Osteoblast (primary cell): ENCODE measurements around the gene INTS14. TPM values are rescaled to one million over a fixed set of nuclear protein-coding genes. Genes with fewer than 3 reads are reported as not detected.

Experiments used
- DNase-seq: peaks from one replicate; pipeline ENCODE4 v3.0.0; 2011; ENCODE audit warnings: low spot score, mixed read lengths; ENCODE audit not compliant: insufficient read length; ENCODE audit errors: missing footprints
- H2AFZ ChIP-seq: 2 replicates; pipeline ENCODE4 v1.6.0; 2011; ENCODE audit warnings: mild to moderate bottlenecking, low read length
- H3K27ac ChIP-seq: 2 replicates; pipeline ENCODE4 v1.5.1; 2011; ENCODE audit warnings: mild to moderate bottlenecking, low read depth, low read length, moderate library complexity
- H3K27me3 ChIP-seq: 2 replicates; pipeline ENCODE4 v1.6.0; 2012; ENCODE audit warnings: mild to moderate bottlenecking, control low read depth, inconsistent platforms, low read length, moderate library complexity; ENCODE audit not compliant: insufficient read depth
- H3K36me3 ChIP-seq: 2 replicates; pipeline ENCODE4 v1.5.1; 2011; ENCODE audit warnings: mild to moderate bottlenecking, low read length, control low read depth, moderate library complexity; ENCODE audit not compliant: insufficient read depth
- H3K4me1 ChIP-seq: 2 replicates; pipeline ENCODE4 v1.5.1; 2011; ENCODE audit warnings: mild to moderate bottlenecking, low read length, control low read depth, moderate library complexity; ENCODE audit not compliant: insufficient read depth
- H3K4me2 ChIP-seq: 2 replicates; pipeline ENCODE4 v1.6.0; 2011; ENCODE audit warnings: mild to moderate bottlenecking, low read length; ENCODE audit not compliant: insufficient read depth
- H3K4me3 ChIP-seq: fragments of 200-600 bp; sonication (generic); 3 replicates; pipeline ENCODE4 v1.5.1; 2012; ENCODE audit warnings: mild to moderate bottlenecking, low read length, inconsistent platforms; ENCODE audit not compliant: insufficient read depth
- H3K79me2 ChIP-seq: 2 replicates; pipeline ENCODE4 v1.6.0; 2012; ENCODE audit warnings: mild to moderate bottlenecking, low read length, control low read depth, inconsistent platforms; ENCODE audit not compliant: insufficient read depth
- H3K9me3 ChIP-seq: 2 replicates; pipeline ENCODE4 v1.5.1; 2011; ENCODE audit warnings: low read depth, low read length, control low read depth
- H4K20me1 ChIP-seq: 2 replicates; pipeline ENCODE4 v1.6.0; 2012; ENCODE audit warnings: mild to moderate bottlenecking, low read length, control low read depth; ENCODE audit not compliant: insufficient read depth
- CTCF ChIP-seq: IDR thresholded peaks from 2 replicates; pipeline ENCODE4 v1.5.1; 2011; ENCODE audit warnings: mild to moderate bottlenecking, low read depth, low read length, moderate library complexity; ENCODE audit errors: extremely low read depth
- total RNA-seq: library from RNA; depleted of rRNA; stranded (reverse); fragments of >200 nt; gene quantifications from 2 replicates; pipeline ENCODE4 v1.2.3, GENCODE V29; 2012

The INTS14 gene
- total RNA-seq, 1 donor: 31.5 TPM

GRCh38 chr15:65561934-65562333 lies 49.0 kb downstream of the INTS14 start:
- no peak for TF ChIP-seq CTCF
- no peak overlapping the region for H3K4me3 ChIP-seq
- peaks cover 22% of the 10 kb centered on the region for H3K36me3 ChIP-seq

GRCh38 chr15:65559941-65560340 lies 51.0 kb downstream of the INTS14 start:
- Histone ChIP-seq H3K27me3 (no peaks in the 10 kb centered on the region), H3K4me3 (no peak overlapping the region), H3K9me3 (no peaks in the 10 kb centered on the region), H3K4me1 (peaks cover 8% of the 10 kb centered on the region), H3K36me3 (peaks cover 15% of the 10 kb centered on the region), H4K20me1 (no peaks in the 10 kb centered on the region), H3K27ac (no peak overlapping the region), H2AFZ (no peak overlapping the region), H3K4me2 (no peak overlapping the region), H3K79me2 (no peaks in the 10 kb centered on the region)
- no peak for DNase-seq
- TF ChIP-seq CTCF: no peak

More at GRCh38 chr15:65561934-65562333, 49.0 kb downstream of the INTS14 start:
- no peak for DNase-seq
- Histone ChIP-seq H3K4me1 (peaks cover 8% of the 10 kb centered on the region), H3K27ac (no peak overlapping the region), H3K79me2 (no peaks in the 10 kb centered on the region), H2AFZ (no peak overlapping the region), H4K20me1 (no peaks in the 10 kb centered on the region), H3K9me3 (no peaks in the 10 kb centered on the region), H3K4me2 (no peak overlapping the region), H3K27me3 (no peaks in the 10 kb centered on the region)

- peak overlapping the region; percentile 50 for H3K27ac ChIP-seq
Observed at GRCh38 chr15:65558997-65559760, 51.8 kb downstream of the INTS14 start.

More at GRCh38 chr15:65558997-65559760, 51.8 kb downstream of the INTS14 start:
- no peaks in the 10 kb centered on the region for H3K9me3 ChIP-seq
- peaks cover 8% of the 10 kb centered on the region for H3K4me1 ChIP-seq
- H2AFZ ChIP-seq: no peak overlapping the region
- H3K4me3 ChIP-seq: no peak overlapping the region
- H3K36me3 ChIP-seq: peaks cover 14% of the 10 kb centered on the region
- H3K79me2 ChIP-seq: peaks cover under 1% of the 10 kb centered on the region
- no peaks in the 10 kb centered on the region for H4K20me1 ChIP-seq
- peak; percentile 4 for DNase-seq
- no peak for TF ChIP-seq CTCF
- no peaks in the 10 kb centered on the region for H3K27me3 ChIP-seq
- H3K4me2 ChIP-seq: no peak overlapping the region
